ENCODE measurements around the gene DLG2.

Gene DLG2

GRCh38 chr11:83408946-83409345 lies 2218.2 kb downstream of the DLG2 start:
- no peak for TF ChIP-seq CTCF (IDR thresholded peaks at IDR 0.05)

All from LNCAP (cell line).